GM18867 (cell line): ENCODE data around the gene CRTAC1.

Source experiments
- ATAC-seq: cut with Tn5 transposase; IDR thresholded peaks from one replicate; pipeline ENCODE4 v1.9.1; 2021; ENCODE audit warnings: mild to moderate bottlenecking, moderate library complexity; ENCODE audit not compliant: unreplicated experiment

CRTAC1 gene

GRCh38 chr10:97974526-97975525 lies 55.6 kb downstream of the CRTAC1 start:
- no peak for ATAC-seq

DNA sequence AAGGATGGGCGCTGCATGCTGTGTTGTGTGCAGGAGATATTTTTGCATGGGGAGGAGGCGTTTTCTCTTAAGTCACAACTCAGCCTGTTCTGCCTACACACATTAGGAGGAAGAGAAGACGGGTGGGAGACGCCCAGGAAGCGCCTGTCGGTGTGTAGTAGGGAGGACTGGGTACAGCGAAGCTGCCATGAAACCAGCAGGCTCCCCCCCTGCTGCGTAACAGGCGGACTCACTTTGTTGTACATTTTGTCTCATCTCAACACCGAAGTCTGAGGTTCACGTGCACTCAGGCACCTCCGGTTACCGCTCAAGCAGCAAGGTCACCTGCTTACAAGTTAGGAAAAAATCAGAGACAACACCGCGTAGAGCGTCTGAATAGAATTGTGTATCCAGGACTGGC lies 56.3 kb downstream of the CRTAC1 start:
- ATAC-seq, result no peak

GRCh38 chr10:97969538-97970079 lies 60.8 kb downstream of the CRTAC1 start:
- no peak for ATAC-seq

DNA sequence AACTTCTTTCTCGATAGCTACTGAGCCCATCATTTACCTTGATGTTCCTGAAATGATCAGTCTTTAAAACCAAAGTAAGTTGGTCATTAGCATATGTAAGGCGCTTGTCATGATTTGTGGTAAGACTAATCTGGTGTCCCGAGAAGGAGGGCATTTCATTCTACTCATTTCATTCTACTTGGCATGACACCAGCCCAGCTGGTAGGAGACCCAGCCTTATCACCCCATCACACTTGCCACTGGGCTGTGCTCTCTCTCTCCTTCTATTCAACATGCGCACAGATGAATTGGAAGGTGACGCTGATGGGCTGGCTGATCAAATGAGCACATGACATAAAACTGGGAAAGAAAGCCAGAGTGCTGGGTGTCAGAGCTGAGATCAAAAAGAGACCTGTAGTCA lies 65.7 kb downstream of the CRTAC1 start:
- ATAC-seq, result no peak

DNA sequence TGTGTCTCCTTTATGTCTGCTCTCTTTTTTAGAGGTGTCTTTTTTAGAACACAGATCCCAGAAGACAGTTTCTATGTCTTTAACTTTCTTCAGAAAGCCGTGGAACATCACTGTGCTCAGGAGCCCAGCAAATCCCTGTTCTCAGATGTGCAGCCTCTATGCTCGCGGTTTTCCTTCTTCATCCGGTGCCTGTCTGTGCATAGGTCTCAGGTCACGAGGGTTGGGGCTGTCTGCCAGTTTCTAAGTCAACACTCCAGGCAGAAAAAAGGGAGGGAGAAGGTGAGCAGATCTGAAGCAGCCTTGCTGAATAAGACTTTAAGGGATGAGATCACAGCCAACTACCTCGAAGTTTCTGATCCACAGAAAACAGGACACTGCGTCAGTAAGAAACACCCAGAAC lies 68.5 kb downstream of the CRTAC1 start:
- ATAC-seq, result no peak

- no peak for ATAC-seq
These were observed 70.0 kb downstream of the CRTAC1 start for GRCh38 chr10:97960269-97961056.

DNA sequence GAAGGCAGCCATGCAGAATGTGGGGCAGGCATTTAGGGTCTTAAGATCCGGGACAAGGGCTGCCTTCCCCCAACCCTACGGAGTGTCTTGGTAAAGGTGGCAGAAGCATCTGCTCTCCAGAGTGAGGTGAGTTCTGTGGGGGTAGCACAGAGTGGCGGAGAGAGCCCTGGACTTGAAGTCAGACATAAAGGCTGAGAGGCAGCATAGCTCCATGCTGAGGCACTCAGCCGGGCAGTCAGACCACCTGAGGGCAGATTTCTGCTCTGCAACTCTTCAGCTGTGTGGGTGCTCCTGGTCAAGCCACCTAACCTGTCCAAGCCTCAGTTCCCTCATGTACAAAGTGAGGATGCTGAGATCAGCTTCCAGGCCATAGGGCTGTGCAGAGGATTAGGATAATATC lies 81.0 kb downstream of the CRTAC1 start:
- ATAC-seq, result no peak

- no peak for ATAC-seq
These were observed 81.6 kb downstream of the CRTAC1 start for GRCh38 chr10:97948822-97949221.

GRCh38 chr10:97944772-97945171 lies 85.6 kb downstream of the CRTAC1 start:
- ATAC-seq, result no peak

DNA sequence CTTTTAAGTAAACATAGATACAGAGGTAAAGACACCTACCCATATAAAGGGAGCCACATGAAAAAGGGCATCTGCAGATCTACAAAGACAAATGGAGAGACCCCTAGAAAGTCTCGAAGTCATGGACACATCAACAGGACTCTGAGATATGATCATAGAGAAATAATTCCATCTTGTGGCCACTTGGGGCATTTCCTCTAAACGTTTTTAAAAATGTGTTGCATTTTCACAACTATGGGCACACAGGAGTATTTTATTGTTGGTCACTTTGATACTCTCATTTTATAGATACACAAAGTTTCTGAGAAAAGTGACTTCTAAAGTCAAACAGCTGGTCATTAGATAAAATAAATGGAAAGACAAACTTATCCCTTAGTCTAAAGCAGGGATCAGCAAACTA lies 87.1 kb downstream of the CRTAC1 start:
- ATAC-seq, result no peak

- no peak for ATAC-seq
These were observed 89.9 kb downstream of the CRTAC1 start for GRCh38 chr10:97940534-97940933.

DNA sequence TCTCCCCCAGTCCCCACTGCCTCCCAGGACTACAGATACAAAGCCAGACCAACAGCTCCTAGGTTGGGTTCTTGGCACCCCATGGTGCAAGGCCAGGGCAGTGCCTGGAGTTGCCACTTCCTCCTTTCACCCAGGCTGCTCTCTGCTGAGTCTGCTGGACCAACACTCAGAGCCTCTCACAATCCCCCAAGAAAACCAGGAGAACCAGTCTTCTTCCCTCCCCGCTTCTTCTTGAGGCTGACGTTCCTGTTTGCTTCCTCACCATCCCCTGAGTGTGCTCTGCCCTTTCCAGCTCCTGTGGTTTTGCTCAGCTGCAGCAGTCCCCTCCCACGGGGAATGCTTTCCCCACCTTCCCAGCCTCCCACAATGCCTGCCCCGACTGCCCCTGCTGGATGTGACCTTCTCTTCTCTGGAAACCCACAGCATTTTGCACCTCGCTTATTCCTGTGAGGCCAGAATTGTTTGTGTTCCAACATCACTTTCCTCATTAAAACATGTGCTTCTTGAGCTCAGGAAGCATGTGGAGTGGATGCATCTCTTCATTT lies 90.9 kb downstream of the CRTAC1 start:
- no peak for ATAC-seq

GRCh38 chr10:97937928-97938327 lies 92.5 kb downstream of the CRTAC1 start:
- ATAC-seq, result no peak

GRCh38 chr10:97937054-97937453 lies 93.4 kb downstream of the CRTAC1 start:
- ATAC-seq, result no peak

- ATAC-seq, result no peak
These were observed 94.3 kb downstream of the CRTAC1 start for GRCh38 chr10:97936126-97936525.

- no peak for ATAC-seq
These were observed 97.4 kb downstream of the CRTAC1 start for GRCh38 chr10:97932932-97933530.

GRCh38 chr10:97931041-97931440 lies 99.4 kb downstream of the CRTAC1 start:
- no peak for ATAC-seq

GRCh38 chr10:97928897-97929296 lies 101.5 kb downstream of the CRTAC1 start:
- ATAC-seq, result no peak

DNA sequence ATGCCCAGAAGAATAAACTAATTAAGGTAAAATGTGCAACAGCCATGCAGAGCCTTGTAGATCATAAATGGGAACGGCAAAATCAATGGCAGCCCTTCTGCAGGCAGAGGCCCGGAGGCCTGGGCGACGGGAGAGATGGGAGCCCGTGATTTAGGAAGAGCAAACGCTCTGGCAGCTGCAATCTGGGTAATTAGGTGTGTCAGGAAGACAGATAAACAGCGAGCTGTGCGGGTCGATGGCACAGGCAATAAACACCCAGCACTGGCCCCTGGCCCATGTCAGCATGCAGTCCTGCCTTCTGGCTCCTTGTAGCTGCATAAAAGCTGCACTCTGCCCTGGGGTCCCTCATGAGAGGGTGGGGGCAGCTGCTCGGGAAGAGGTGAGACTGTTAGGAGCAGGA lies 102.8 kb downstream of the CRTAC1 start:
- ATAC-seq, result no peak

- ATAC-seq, result no peak
These were observed 104.4 kb downstream of the CRTAC1 start for GRCh38 chr10:97926055-97926454.
